ENCODE measurements around the gene CRACR2B. TPM values are rescaled to one million over a fixed set of nuclear protein-coding genes. Genes with fewer than 3 reads are reported as not detected.
A peak's percentile ranks its signal among the peaks of the same experiment; 100 is the strongest.

CRACR2B gene
- total and polyA plus RNA-seq, 2 experiments from 2014 or later: 2.0 to 2.3 TPM

- Histone ChIP-seq H2AFZ (no peak overlapping the region; the same call in 1 of the 2 replicates), H4K20me1 (ENCODE audit: insufficient read depth) (no peaks in the 10 kb centered on the region), H3F3A (ENCODE audit: insufficient read depth) (peaks cover 15% of the 10 kb centered on the region), H3K36me3 (ENCODE audit: low read depth) (peaks cover 17% of the 10 kb centered on the region), H3K4me1 (ENCODE audit: insufficient read depth) (peaks cover 23% of the 10 kb centered on the region), H3K9ac (peak overlapping the region; percentile 96), H3K9me3 (ENCODE audit: low read depth) (no peaks in the 10 kb centered on the region), H3K4me3 (peak overlapping the region; percentile 84), H3K9me2 (ENCODE audit: insufficient read depth) (no peaks in the 10 kb centered on the region), H3K4me2 (ENCODE audit: unreplicated experiment) (peak overlapping the region; percentile 92), H3K27me3 (replicated peaks; ENCODE audit: insufficient read depth) (no peaks in the 10 kb centered on the region), H3K27ac (peak overlapping the region; percentile 89), H3K79me2 (ENCODE audit: insufficient read depth) (peaks cover 56% of the 10 kb centered on the region)
- TF ChIP-seq EZH2phosphoT487 (IDR thresholded peaks at IDR 0.05; ENCODE audit: insufficient read depth, low read depth) (no peak), EZH2 (IDR thresholded peaks at IDR 0.05; ENCODE audit: insufficient read depth, poor library complexity, severe bottlenecking) (no peak)
- WGBS, 2 experiments (ENCODE audit: low coverage in 1 of 2, low lambda C conversion rate in 2 of 2, missing lambda C conversion rate in 2 of 2): 0 to 2% methylated on average over 15 to 19 of the region's 27 CpGs
- no peak for DNase-seq
- in situ Hi-C loops (cut with MboI): no loop called here
Measured at GRCh38 chr11:841981-842369, 14.3 kb downstream of the CRACR2B start.

DNA sequence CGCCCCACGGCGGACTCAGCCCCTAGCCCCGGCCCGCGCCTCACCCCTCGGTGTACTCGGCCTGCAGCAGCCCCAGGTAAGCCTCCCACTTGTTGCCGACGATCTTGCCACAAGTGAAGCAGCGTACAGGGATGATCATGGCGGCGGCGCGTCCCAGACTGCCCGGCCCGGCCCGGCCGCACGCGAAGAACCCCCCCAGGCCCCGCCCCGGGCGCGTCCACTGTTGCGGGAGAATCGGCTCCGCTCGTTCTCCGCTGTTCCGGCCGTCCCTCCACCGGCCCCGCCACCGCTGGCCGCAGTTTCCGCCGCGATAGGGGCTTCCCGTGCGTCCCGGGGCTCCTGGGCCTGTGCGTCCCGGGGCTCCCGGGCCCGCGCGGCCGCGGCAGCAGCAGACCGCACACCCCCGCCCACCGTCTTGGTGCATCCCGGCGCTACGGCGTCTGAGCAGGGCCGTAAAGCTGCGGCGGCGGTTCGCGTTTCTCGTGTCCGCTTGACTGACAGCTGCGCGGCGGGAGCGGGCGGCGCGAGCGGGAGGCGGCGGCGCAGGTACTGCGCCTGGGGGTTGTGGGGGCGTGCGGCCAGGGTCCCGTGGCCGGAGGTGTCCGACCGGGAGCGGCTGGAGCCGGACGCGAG lies 14.8 kb downstream of the CRACR2B start, which contains the start of the genes POLR2L and TSPAN4:
TSS of gene POLR2L (minus strand) at position 160 of the 633 bp plus-strand sequence. CDS start at position 139, 21 bp downstream.
TSS of gene TSPAN4 (plus strand) at position 483 of the 633 bp plus-strand sequence. CDS start 7,453 bp downstream, outside the sequence.
- peak within 1 kb of the TSS; percentile 96 for H3K9ac ChIP-seq
- in situ Hi-C loops (cut with MboI): no loop called here
- H3K27ac ChIP-seq: peak within 1 kb of the TSS; percentile 89
- DNase-seq: peak; percentile 96
- peaks cover 12% of the 10 kb centered on the region for H3F3A ChIP-seq (ENCODE audit: insufficient read depth)
- no peaks in the 10 kb centered on the region for H3K27me3 ChIP-seq (replicated peaks; ENCODE audit: insufficient read depth)
- H3K4me3 ChIP-seq: peak within 1 kb of the TSS; percentile 84
- H3K4me2 ChIP-seq (ENCODE audit: unreplicated experiment): peak within 1 kb of the TSS; percentile 92
- H3K9me3 ChIP-seq (ENCODE audit: low read depth): no peaks in the 10 kb centered on the region
- 1 to 3% methylated on average over 36 to 69 of the region's 87 CpGs for WGBS, 2 experiments (ENCODE audit: low coverage in 1 of 2, low lambda C conversion rate in 2 of 2, missing lambda C conversion rate in 2 of 2)
- H3K4me1 ChIP-seq (ENCODE audit: insufficient read depth): peaks cover 23% of the 10 kb centered on the region
- TF ChIP-seq EZH2phosphoT487 (IDR thresholded peaks at IDR 0.05; ENCODE audit: insufficient read depth, low read depth): no peak
- TF ChIP-seq EZH2 (IDR thresholded peaks at IDR 0.05; ENCODE audit: insufficient read depth, poor library complexity, severe bottlenecking): no peak
- H4K20me1 ChIP-seq (ENCODE audit: insufficient read depth): no peaks in the 10 kb centered on the region
- H3K9me2 ChIP-seq (ENCODE audit: insufficient read depth): no peaks in the 10 kb centered on the region
- H3K36me3 ChIP-seq (ENCODE audit: low read depth): peaks cover 17% of the 10 kb centered on the region
- H3K79me2 ChIP-seq (ENCODE audit: insufficient read depth): peaks cover 53% of the 10 kb centered on the region
- peak within 1 kb of the TSS; percentile 69 for H2AFZ ChIP-seq

- peak; percentile 63 for DNase-seq
- TF ChIP-seq EZH2 (IDR thresholded peaks at IDR 0.05; ENCODE audit: insufficient read depth, poor library complexity, severe bottlenecking): no peak
- no peak for TF ChIP-seq EZH2phosphoT487 (IDR thresholded peaks at IDR 0.05; ENCODE audit: insufficient read depth, low read depth)
- H2AFZ ChIP-seq: no peak overlapping the region
- no peaks in the 10 kb centered on the region for H4K20me1 ChIP-seq (ENCODE audit: insufficient read depth)
- in situ Hi-C loops (cut with MboI): no loop called here
- peaks cover 57% of the 10 kb centered on the region for H3K79me2 ChIP-seq (ENCODE audit: insufficient read depth)
- peaks cover 23% of the 10 kb centered on the region for H3K4me1 ChIP-seq (ENCODE audit: insufficient read depth)
- no peaks in the 10 kb centered on the region for H3K9me3 ChIP-seq (ENCODE audit: low read depth)
- H3K9ac ChIP-seq: peak overlapping the region; percentile 96
- H3K27ac ChIP-seq: peak overlapping the region; percentile 89
- H3K4me3 ChIP-seq: peak overlapping the region; percentile 84
- H3K27me3 ChIP-seq (replicated peaks; ENCODE audit: insufficient read depth): no peaks in the 10 kb centered on the region
- whole genome bisulfite sequencing, 2 experiments (ENCODE audit: low coverage in 1 of 2, low lambda C conversion rate in 2 of 2, missing lambda C conversion rate in 2 of 2): 0 to 2% methylated on average over 41 to 44 of the region's 53 CpGs
- H3K4me2 ChIP-seq (ENCODE audit: unreplicated experiment): peak overlapping the region; percentile 92
- peaks cover 12% of the 10 kb centered on the region for H3F3A ChIP-seq (ENCODE audit: insufficient read depth)
- H3K36me3 ChIP-seq (ENCODE audit: low read depth): peaks cover 17% of the 10 kb centered on the region
- no peaks in the 10 kb centered on the region for H3K9me2 ChIP-seq (ENCODE audit: insufficient read depth)
Measured at GRCh38 chr11:843086-843734, 15.5 kb downstream of the CRACR2B start.

DNA sequence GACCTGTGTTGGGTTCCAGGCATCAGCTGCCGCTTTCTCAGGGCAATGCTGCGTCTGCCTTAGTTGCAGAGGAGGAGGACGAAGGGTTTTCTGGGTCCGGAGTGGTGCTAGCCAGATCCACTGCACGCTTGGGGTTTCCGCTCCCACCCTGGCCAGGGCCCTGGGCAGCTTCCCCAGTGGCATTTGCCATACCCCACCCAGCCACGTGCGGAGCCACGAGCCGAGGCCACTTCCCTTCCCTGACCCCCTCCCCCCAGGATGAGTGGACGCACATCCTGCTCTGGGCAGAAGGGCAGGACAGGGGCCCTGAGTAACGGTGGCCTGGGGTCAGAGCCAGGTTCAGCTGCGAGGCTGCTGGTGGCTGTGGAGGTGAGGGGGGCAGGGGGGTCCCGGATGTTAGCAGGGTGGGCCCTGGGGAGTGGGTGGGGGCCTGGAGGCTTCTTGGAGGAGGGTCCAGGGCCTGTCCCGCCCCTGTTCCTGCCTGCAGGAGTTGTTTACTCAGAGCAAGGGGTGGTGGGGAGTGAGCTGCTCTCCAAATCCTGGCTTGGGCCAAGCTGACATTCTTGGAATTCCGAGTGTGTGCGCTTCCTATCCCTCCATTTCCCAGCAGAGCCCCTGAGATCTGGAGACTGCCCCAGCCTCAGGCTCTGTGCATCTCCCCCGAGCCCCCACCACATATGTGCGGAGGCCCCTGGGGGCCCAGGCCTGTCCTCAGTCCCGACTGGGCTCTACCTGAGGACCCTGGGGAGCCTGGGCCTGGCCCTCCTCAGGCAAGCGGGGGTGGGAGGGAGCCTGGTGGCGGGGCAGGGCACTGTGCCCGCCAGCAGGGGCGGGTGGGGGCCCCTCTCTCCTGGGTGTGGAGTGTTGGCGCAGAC lies 16.3 kb downstream of the CRACR2B start:
- no peak for TF ChIP-seq EZH2 (IDR thresholded peaks at IDR 0.05; ENCODE audit: insufficient read depth, poor library complexity, severe bottlenecking)
- no peak for TF ChIP-seq EZH2phosphoT487 (IDR thresholded peaks at IDR 0.05; ENCODE audit: insufficient read depth, low read depth)
- Histone ChIP-seq H3K79me2 (ENCODE audit: insufficient read depth) (peaks cover 62% of the 10 kb centered on the region), H3K27ac (peak overlapping the region; percentile 89), H3K27me3 (replicated peaks; ENCODE audit: insufficient read depth) (no peaks in the 10 kb centered on the region), H2AFZ (no peak overlapping the region), H3K4me3 (peak overlapping the region; percentile 84), H3K9ac (peak overlapping the region; percentile 96), H3K36me3 (ENCODE audit: low read depth) (peaks cover 12% of the 10 kb centered on the region; the same call in 1 of the 2 replicates), H3F3A (ENCODE audit: insufficient read depth) (peaks cover 12% of the 10 kb centered on the region), H3K9me2 (ENCODE audit: insufficient read depth) (no peaks in the 10 kb centered on the region), H3K4me1 (ENCODE audit: insufficient read depth) (peaks cover 23% of the 10 kb centered on the region), H3K4me2 (ENCODE audit: unreplicated experiment) (peak overlapping the region; percentile 92), H3K9me3 (ENCODE audit: low read depth) (no peaks in the 10 kb centered on the region), H4K20me1 (ENCODE audit: insufficient read depth) (no peaks in the 10 kb centered on the region)
- WGBS, 2 experiments (ENCODE audit: low coverage in 1 of 2, low lambda C conversion rate in 2 of 2, missing lambda C conversion rate in 2 of 2): 1 to 4% methylated on average over 16 to 23 of the region's 25 CpGs
- DNase-seq: peak; percentile 98
- in situ Hi-C loops (cut with MboI): no loop called here

Data from GM23248 (cell line).